NCI-H1694 treated with DMSO at 0.1 percent for 48 hours (cell line): ENCODE data around the gene ATP5IF1.

Experiments used
- DNase-seq: peaks from one replicate; lab custom pipeline; 2025; lab: John Stamatoyannopoulos, UW

The ATP5IF1 gene

GRCh38 chr1:28236656-28237322 lies 865 bp downstream of the ATP5IF1 start:
- no peak for DNase-seq

DNA sequence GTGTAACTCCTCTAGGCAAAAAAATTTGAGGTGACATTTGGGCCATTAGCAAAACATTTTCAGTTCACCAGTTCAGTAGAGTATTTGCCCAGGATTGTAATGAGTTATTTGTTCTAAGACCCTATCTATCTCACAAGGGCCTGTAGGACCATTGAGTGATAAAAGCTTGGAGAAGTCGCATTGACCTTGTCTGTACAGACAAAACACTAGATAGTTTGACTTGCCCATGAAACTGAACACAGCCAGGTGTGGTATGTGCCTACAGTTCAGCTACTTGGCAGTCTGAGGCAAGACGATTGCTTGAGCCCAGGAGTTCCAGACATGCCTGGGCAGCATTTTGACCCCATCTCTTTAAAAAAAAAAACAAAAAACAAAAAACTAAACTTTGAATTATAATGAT lies 3.1 kb downstream of the ATP5IF1 start:
- DNase-seq, result no peak

DNA sequence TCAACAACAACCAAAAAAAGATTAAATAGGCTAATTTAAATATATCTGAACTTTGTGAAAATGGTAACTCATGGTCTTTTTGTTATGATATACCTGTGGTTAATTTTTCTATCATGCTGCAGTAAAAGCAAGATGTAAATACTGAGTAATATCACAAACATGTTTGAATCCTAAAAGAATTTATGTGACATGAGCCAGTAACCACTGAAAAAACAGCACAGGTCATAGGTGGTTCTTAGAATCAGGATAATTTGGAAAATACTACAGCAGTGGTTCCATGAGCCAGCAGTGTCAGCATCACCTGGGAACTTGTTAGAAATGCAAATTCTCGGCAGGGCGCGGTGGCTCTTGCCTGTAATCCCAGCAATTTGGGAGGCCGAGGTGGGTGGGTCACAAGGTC lies 4.1 kb downstream of the ATP5IF1 start:
- DNase-seq, result no peak

GRCh38 chr1:28241638-28242241 lies 5.8 kb downstream of the ATP5IF1 start:
- DNase-seq, result no peak

DNA sequence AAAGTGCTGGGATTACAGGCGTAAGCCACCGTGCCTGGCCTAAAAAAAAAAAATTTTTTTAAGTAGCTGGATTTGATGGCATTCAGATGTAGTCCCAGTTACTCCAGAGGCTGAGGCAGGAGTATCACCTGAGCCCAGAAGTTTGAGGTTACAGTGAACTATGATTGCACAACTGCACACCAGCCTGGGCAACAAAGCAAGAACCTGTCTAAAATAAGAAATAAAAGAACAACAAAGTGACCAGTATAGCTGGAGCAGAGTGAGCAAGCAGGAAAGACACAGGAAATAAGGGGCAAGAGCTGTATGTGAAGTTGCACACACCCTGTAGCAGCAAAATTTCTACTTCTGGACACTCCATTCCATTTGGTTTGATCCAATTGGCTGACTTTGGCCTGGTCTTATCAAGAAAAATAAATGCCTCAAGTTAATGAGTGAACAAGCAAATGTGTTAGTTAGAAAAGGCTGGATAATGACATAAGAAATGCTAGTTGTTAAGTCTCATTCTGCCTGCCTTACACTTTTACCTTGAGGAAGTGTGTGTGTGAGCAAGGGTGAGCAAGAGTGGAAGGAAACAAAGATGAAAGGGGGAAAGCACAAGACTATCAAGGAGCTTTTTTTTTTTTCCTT lies 7.9 kb downstream of the ATP5IF1 start:
- DNase-seq, result no peak

DNA sequence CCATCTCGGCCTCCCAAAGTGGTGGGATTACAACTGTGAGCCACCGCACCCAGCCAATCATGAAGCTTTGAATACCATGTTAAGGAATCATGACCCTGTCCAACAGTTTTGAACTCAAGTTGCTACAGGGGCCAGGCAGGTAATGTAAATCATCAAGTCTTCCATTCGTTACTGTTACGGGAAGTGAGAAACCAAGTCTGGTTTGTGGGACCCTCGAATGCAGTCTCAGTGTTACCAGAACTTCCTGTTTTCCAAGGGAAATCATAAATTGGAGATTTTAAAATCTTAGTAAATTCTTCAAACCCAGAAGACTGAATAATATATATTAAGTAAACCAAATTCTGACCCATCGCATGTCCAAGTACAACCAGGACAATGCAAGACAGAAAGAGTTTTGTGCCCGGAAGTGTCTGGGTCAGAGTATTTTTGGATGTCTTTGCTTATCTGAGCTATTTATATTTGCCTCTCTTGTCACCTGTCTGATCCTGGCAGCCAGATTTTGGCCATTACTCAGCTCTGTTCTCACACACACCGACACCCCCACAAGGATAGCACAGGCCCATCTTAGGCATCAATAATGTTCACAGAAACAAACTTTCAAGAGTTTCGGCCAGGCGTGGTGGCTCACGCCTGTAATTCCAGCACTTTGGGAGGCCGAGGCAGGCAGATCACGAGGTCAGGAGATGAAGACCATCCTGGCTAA lies 8.8 kb downstream of the ATP5IF1 start:
- no peak for DNase-seq

DNA sequence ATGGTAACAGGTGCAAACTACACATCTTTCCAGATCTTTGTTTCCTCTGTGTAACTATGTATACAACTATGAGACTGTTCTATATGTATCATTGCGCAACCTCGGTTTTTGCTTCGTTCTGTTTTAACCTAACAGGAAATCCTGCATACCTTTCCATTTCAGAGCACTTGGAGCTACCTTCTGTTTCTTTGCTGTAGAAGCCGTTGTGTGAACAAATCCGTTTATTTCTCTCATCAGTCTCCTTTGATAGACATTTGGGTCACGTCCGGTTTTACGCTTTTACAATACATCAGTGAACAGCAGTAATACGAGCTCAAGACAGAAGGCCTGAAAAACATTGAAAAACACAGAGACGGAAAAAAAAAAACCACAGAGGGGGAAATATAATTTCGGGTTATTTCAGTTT lies 10.5 kb downstream of the ATP5IF1 start:
- no peak for DNase-seq

DNA sequence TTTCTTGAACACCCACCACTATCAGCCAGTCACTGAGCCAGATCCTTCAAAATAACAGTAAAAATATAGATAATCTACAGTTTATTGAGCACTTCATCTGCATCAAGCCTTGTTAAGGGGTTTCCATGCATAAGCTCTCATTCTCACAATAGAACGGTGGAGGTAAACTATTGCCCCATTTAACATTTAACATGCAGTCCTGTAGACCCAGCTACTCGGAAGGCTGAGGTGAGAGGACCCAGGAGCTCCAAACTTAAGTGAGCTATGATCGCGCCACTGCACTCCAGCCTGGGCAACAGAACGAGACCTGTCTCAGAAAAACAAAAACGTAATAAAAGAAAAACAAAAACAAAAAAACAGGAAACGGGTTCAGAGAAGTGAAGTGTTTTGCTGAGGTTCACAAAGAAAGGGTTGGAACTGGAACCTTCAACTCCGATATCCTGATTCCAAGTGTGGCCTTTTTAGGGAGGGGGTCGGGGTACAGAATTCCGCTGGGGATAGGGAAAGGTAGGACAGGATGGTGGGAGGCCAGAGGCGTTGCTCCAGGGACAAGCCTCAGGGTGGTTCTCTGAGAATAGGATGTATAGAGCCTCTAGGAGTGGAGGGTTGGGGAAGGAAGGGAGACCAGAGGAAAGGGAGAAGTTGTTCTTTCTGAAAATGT lies 11.8 kb downstream of the ATP5IF1 start:
- DNase-seq, result no peak

DNA sequence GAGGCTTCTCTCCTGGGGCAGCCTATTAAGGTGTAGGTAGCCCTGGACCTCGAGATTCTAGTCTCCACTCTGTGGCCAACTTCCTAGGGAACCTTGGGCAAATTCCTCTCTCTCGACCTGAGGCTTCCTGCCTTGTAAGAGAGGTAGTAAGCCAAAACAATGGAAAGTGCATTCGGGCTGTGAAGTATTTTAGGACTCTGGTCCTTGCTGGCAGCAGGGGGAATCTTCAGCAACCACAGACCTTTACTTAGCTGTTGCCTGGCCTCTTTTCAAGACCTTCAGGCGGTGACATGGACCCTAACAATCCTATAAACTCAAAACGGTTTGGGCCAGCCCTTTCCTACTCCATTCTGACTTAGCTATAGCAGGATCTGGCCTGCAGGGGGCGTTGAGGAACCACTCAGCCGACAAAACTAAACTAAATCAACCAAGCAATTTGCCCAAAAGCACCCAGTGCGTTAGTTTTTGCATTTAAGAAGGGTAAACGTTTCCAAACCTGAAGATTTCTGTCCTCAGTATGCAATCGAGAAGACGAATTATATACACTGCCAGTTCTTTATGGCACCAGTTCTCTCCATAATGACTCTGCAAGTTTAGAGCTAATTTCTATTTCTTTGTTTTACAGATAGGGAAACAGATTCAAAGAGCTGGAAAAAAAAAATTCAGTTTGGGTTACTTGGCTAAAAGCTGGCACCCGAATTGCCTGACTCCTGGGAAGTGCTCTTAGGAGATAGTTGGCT lies 12.5 kb downstream of the ATP5IF1 start:
- DNase-seq, result peak; percentile 55

GRCh38 chr1:28249013-28249865 lies 13.3 kb downstream of the ATP5IF1 start:
- no peak for DNase-seq

- no peak for DNase-seq
These were observed 14.0 kb downstream of the ATP5IF1 start for GRCh38 chr1:28249866-28250295.

DNA sequence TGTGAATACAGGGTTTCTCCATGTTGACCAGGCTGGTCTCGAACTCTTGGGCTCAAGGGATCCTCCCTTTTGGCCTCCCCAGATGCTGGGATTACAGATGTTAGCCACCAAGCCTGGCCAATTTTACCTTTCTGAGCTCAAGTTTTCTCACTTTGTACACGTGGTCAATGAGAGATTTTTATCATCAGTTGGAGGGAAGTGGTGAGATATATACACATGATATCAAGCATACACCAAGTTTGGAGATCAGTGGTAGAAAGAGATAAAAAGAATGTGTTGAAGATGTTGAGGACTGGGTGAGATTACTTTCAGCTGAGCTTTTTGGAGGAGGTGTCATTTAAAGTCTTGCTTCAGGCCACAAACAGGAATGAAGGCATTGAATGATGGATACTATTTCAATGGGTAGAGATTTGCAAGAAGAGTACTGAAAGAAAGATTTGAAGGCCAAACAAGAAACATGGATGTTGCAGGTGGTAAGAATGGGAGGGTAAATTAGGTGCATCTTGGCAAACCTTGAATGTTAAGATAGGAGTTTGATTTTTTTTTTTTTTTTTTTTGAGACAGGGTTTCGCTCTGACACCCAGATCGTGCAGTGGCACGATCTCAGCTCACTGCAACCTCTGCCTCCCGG lies 20.4 kb downstream of the ATP5IF1 start:
- no peak for DNase-seq

DNA sequence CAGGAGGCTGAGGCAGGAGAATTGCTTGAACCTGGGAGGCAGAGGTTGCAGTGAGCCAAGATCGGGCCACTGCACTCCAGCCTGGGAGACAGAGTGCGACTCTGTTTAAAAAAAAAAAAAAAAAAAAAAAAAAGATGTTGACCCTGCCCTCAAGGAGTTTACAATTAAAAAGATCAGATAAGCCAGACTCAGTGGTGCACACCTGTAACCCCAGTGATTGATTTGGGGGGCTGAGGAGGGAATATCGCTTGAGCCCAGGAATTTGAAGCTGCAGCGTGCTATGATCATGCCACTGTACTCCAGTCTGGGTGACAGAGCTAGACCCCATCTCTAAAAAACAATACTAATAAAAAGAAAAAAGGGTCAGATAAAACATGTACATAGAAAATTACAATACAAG lies 21.8 kb downstream of the ATP5IF1 start:
- no peak for DNase-seq

DNA sequence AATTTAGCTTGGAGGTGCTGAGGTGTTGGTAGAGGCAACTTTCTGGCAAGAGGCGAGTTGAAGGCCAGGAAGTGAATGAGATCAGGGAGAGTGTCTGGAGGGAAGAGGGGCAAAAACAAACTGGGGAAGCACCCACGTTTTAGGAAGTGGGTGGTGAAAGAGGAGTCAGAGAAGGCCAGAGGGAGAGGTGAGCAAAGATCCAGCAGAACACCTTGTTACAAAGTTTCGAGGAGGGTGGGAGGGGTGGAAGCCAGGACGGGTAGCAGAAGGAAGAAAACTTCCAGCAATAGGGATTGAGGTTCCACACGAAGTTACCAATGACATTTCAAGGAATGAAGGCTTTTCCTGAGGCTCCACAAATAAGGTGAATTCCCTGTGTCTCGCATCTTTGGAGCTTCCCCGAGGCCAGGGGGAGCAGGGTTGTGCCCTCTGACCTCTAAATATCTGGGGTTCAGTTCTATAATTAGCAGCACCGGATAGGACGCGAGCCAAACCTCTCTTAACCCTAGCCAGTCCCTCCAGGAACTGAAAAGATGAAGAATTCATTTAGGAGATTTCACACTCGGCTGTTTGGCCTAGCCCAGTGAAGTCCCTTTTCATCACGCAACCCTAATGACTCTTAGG lies 22.8 kb downstream of the ATP5IF1 start:
- DNase-seq, result no peak

DNA sequence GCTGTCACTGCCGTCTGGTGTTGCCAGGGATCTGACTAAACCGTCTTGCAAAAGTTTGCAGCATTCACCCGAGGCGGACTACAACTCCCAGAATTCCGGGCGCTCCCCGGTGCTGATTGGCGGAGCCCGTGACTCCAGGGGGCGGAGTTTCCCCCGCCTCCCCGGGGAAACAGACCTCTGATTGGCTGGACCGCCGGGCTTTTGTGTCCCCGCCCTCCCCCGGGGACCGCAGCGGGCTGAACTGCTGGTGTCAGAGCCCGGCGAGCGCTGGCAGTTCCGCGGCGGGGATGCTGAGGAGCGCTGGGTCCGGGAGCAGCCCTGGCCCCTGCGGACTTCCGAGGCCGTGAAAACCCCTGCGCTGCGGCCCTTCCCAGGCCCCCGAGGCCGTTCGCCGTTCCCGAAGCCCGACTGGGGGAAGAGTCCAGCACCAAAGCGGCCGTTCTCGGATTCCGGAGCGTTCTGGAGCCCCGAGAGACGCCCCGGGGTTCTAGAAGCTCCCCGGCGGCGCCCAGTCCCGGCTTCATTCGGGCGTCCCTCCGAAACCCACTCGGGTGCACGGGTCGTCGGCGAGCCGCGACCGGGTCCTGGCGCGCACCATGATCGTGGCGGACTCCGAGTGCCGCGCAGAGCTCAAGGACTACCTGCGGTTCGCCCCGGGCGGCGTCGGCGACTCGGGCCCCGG lies 23.5 kb downstream of the ATP5IF1 start, which contains the start of gene SESN2:
TSS of gene SESN2 (plus strand) at position 267 of the 682 bp plus-strand sequence. CDS start at position 597, 330 bp downstream.
- DNase-seq, result peak; percentile 85

DNA sequence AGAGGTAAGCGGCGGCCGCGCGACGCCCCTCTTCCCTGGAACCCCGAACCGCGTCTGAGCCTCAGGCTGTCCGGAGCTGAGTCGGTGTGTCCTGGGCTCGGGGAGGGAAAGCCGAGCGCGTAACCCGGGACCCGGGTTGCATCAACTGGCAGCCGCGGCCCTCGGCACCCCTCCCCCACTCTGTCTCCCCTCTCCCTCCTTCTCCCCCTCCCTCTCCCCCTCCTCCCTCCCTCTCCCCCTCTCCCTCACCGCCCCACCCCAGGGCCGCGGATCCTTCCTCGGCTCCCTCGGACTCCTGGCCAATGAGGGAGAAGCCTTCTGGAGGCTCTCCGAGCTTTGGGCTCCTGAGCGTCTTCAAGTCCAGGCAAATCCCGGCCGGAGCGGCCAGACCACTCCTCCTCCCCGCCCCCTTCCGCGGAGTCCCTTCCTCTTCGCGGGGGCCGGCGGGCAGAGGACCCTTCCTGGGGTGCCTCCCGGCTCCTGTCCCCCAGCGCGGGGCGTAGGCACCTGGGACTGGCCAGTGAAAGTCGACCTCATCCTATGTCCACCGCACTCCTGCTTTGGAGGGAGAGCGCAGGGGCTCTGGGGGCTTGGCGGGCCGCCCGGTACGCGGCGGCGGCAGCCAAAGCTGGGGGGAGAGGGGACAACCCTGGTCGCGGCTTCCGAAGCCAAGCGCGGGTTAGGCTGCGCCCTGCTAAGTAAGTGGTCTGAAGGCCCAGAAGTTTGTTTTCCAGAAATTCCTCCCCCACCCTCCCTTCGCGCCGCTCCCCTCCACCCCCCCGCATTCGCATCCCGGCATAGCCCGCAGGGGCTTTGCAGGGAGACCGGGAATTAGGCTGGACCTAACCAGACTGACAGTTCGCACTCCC lies 24.2 kb downstream of the ATP5IF1 start:
- DNase-seq, result no peak

DNA sequence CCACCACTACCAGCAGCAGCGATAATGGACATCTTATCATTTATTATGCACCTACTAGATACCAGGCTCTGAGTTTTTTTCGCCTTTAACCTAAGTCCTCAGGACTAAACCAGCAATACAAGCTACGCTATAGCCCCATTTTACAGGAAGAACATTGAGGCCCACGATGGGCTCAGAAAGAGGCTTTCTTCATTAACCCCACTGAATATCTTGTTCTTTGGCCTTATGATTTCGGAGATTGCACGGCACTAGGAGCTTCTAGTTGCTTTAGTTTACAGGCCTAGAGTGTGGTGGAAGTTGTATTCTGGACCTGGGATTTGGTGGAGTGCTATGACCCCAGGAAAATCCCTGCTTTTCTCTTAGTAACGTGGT lies 24.9 kb downstream of the ATP5IF1 start:
- no peak for DNase-seq

DNA sequence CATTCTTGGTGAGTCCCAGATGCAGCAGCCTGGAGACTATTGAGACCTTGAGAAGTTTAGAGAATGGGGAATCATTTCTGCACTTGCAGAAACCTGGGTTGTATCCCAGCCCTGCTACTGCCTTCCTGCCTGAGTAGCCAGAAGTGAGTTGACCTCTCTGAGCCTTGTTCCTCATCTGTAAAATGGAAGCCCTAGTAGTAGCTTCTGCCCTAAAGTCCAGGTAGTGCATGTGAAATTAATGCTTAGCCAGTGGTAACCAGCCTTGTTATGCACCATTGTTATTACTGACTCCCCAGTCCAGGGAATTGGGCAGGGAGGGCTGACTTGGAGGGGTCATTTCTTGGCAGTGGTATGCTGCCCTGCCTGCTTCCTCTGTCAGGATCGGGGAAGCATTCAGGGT lies 29.0 kb downstream of the ATP5IF1 start:
- DNase-seq, result no peak
